ENCODE results near the gene ACTR10.

The ACTR10 gene

GRCh38 chr14:58215191-58215914, 15.4 kb downstream of the ACTR10 start:
- H3K27ac ChIP-seq (ENCODE audit: low read depth in 2 of 2, low read length in 2 of 2) = no peak overlapping the region
- H3K27me3 ChIP-seq (ENCODE audit: control insufficient read depth in 2 of 2, insufficient read depth in 2 of 2, low read length in 2 of 2) = no peaks in the 10 kb centered on the region
- no peaks in the 10 kb centered on the region for H3K4me1 ChIP-seq (ENCODE audit: control insufficient read depth in 2 of 2, insufficient read depth in 2 of 2, low read length in 2 of 2)
- H3K36me3 ChIP-seq (ENCODE audit: control insufficient read depth in 2 of 2, insufficient read depth in 2 of 2, low read length in 2 of 2) = peaks cover 19 to 49% of the 10 kb centered on the region in 2 donors
- H3K4me3 ChIP-seq (ENCODE audit: low read length in 2 of 2) = no peak overlapping the region
- no peaks in the 10 kb centered on the region for H3K9me3 ChIP-seq (ENCODE audit: control insufficient read depth in 2 of 2, low read length in 2 of 2)
- no peak overlapping the region for H3K9ac ChIP-seq (ENCODE audit: low read depth in 1 of 2, low read length in 2 of 2)

- Histone ChIP-seq H3K4me3 (ENCODE audit: low read length in 2 of 2) (no peak overlapping the region), H3K9ac (ENCODE audit: low read depth in 1 of 2, low read length in 2 of 2) (no peak overlapping the region), H3K36me3 (ENCODE audit: control insufficient read depth in 2 of 2, insufficient read depth in 2 of 2, low read length in 2 of 2) (peaks cover 18 to 46% of the 10 kb centered on the region in 2 donors), H3K27me3 (ENCODE audit: control insufficient read depth in 2 of 2, insufficient read depth in 2 of 2, low read length in 2 of 2) (no peaks in the 10 kb centered on the region), H3K4me1 (ENCODE audit: control insufficient read depth in 2 of 2, insufficient read depth in 2 of 2, low read length in 2 of 2) (no peaks in the 10 kb centered on the region), H3K9me3 (ENCODE audit: control insufficient read depth in 2 of 2, low read length in 2 of 2) (no peaks in the 10 kb centered on the region), H3K27ac (ENCODE audit: low read depth in 2 of 2, low read length in 2 of 2) (no peak overlapping the region)
Observed at GRCh38 chr14:58216544-58216943, 16.6 kb downstream of the ACTR10 start.

- H3K9ac ChIP-seq (ENCODE audit: low read depth in 1 of 2, low read length in 2 of 2) = no peak overlapping the region
- H3K4me3 ChIP-seq (ENCODE audit: low read length in 2 of 2) = no peak overlapping the region
- H3K36me3 ChIP-seq (ENCODE audit: control insufficient read depth in 2 of 2, insufficient read depth in 2 of 2, low read length in 2 of 2) = peaks cover 7 to 14% of the 10 kb centered on the region in 2 donors
- H3K27ac ChIP-seq (ENCODE audit: low read depth in 2 of 2, low read length in 2 of 2) = no peak overlapping the region
- no peaks in the 10 kb centered on the region for H3K4me1 ChIP-seq (ENCODE audit: control insufficient read depth in 2 of 2, insufficient read depth in 2 of 2, low read length in 2 of 2)
- H3K27me3 ChIP-seq (ENCODE audit: control insufficient read depth in 2 of 2, insufficient read depth in 2 of 2, low read length in 2 of 2) = no peaks in the 10 kb centered on the region
- H3K9me3 ChIP-seq (ENCODE audit: control insufficient read depth in 2 of 2, low read length in 2 of 2) = no peaks in the 10 kb centered on the region
Observed at GRCh38 chr14:58227096-58227819, 27.3 kb downstream of the ACTR10 start.

- no peaks in the 10 kb centered on the region for H3K9me3 ChIP-seq (ENCODE audit: control insufficient read depth in 2 of 2, low read length in 2 of 2)
- H3K36me3 ChIP-seq (ENCODE audit: control insufficient read depth in 2 of 2, insufficient read depth in 2 of 2, low read length in 2 of 2) = peaks cover 0 to under 1% of the 10 kb centered on the region in 2 donors
- no peaks in the 10 kb centered on the region for H3K27me3 ChIP-seq (ENCODE audit: control insufficient read depth in 2 of 2, insufficient read depth in 2 of 2, low read length in 2 of 2)
- peak overlapping the region; percentile 59 to 74 for H3K27ac ChIP-seq (ENCODE audit: low read depth in 2 of 2, low read length in 2 of 2)
- H3K4me1 ChIP-seq (ENCODE audit: control insufficient read depth in 2 of 2, insufficient read depth in 2 of 2, low read length in 2 of 2) = no peaks in the 10 kb centered on the region
- H3K4me3 ChIP-seq (ENCODE audit: low read length in 2 of 2) = peak overlapping the region; percentile 62 to 83
- H3K9ac ChIP-seq (ENCODE audit: low read depth in 1 of 2, low read length in 2 of 2) = peak overlapping the region; percentile 60 to 72
Observed at GRCh38 chr14:58238252-58239243, 38.6 kb downstream of the ACTR10 start.

GRCh38 chr14:58239244-58240195, 39.6 kb downstream of the ACTR10 start:
- no peaks in the 10 kb centered on the region for H3K27me3 ChIP-seq (ENCODE audit: control insufficient read depth in 2 of 2, insufficient read depth in 2 of 2, low read length in 2 of 2)
- H3K36me3 ChIP-seq (ENCODE audit: control insufficient read depth in 2 of 2, insufficient read depth in 2 of 2, low read length in 2 of 2) = no peaks in the 10 kb centered on the region
- peak overlapping the region; percentile 62 to 83 for H3K4me3 ChIP-seq (ENCODE audit: low read length in 2 of 2)
- H3K4me1 ChIP-seq (ENCODE audit: control insufficient read depth in 2 of 2, insufficient read depth in 2 of 2, low read length in 2 of 2) = peaks cover 0 to 5% of the 10 kb centered on the region in 2 donors
- H3K27ac ChIP-seq (ENCODE audit: low read depth in 2 of 2, low read length in 2 of 2) = peak overlapping the region; percentile 59 to 74
- peak overlapping the region; percentile 60 to 82 for H3K9ac ChIP-seq (ENCODE audit: low read depth in 1 of 2, low read length in 2 of 2)
- no peaks in the 10 kb centered on the region for H3K9me3 ChIP-seq (ENCODE audit: control insufficient read depth in 2 of 2, low read length in 2 of 2)

- Histone ChIP-seq H3K4me1 (ENCODE audit: control insufficient read depth in 2 of 2, insufficient read depth in 2 of 2, low read length in 2 of 2) (peaks cover 7 to 16% of the 10 kb centered on the region in 2 donors), H3K9me3 (ENCODE audit: control insufficient read depth in 2 of 2, low read length in 2 of 2) (no peaks in the 10 kb centered on the region), H3K27ac (ENCODE audit: low read depth in 2 of 2, low read length in 2 of 2) (peak overlapping the region; percentile 74 to 82), H3K27me3 (ENCODE audit: control insufficient read depth in 2 of 2, insufficient read depth in 2 of 2, low read length in 2 of 2) (no peaks in the 10 kb centered on the region), H3K36me3 (ENCODE audit: control insufficient read depth in 2 of 2, insufficient read depth in 2 of 2, low read length in 2 of 2) (peaks cover 3 to 5% of the 10 kb centered on the region in 2 donors), H3K4me3 (ENCODE audit: low read length in 2 of 2) (peak overlapping the region; percentile 98 to 99), H3K9ac (ENCODE audit: low read depth in 1 of 2, low read length in 2 of 2) (peak overlapping the region; percentile 73 to 74)
Observed at GRCh38 chr14:58243790-58244555, 44.0 kb downstream of the ACTR10 start.

GRCh38 chr14:58244556-58245387, 44.8 kb downstream of the ACTR10 start, which contains the start of gene PSMA3:
Gene PSMA3 (plus strand): TSS chr14:58244843. CDS start chr14:58244921, 78 bp downstream.
- Histone ChIP-seq H3K9me3 (ENCODE audit: control insufficient read depth in 2 of 2, low read length in 2 of 2) (no peaks in the 10 kb centered on the region), H3K9ac (ENCODE audit: low read depth in 1 of 2, low read length in 2 of 2) (peak within 1 kb of the TSS; percentile 95 to 98), H3K4me3 (ENCODE audit: low read length in 2 of 2) (peak within 1 kb of the TSS; percentile 98 to 99), H3K36me3 (ENCODE audit: control insufficient read depth in 2 of 2, insufficient read depth in 2 of 2, low read length in 2 of 2) (peaks cover 5 to 7% of the 10 kb centered on the region in 2 donors), H3K27me3 (ENCODE audit: control insufficient read depth in 2 of 2, insufficient read depth in 2 of 2, low read length in 2 of 2) (no peaks in the 10 kb centered on the region), H3K4me1 (ENCODE audit: control insufficient read depth in 2 of 2, insufficient read depth in 2 of 2, low read length in 2 of 2) (peaks cover 7 to 16% of the 10 kb centered on the region in 2 donors), H3K27ac (ENCODE audit: low read depth in 2 of 2, low read length in 2 of 2) (peak within 1 kb of the TSS; percentile 97 to 98)

GRCh38 chr14:58245562-58245961, 45.6 kb downstream of the ACTR10 start:
- Histone ChIP-seq H3K4me3 (ENCODE audit: low read length in 2 of 2) (peak overlapping the region; percentile 98 to 99), H3K27ac (ENCODE audit: low read depth in 2 of 2, low read length in 2 of 2) (peak overlapping the region; percentile 97 to 98), H3K36me3 (ENCODE audit: control insufficient read depth in 2 of 2, insufficient read depth in 2 of 2, low read length in 2 of 2) (peaks cover 7 to 13% of the 10 kb centered on the region in 2 donors), H3K9me3 (ENCODE audit: control insufficient read depth in 2 of 2, low read length in 2 of 2) (no peaks in the 10 kb centered on the region), H3K27me3 (ENCODE audit: control insufficient read depth in 2 of 2, insufficient read depth in 2 of 2, low read length in 2 of 2) (no peaks in the 10 kb centered on the region), H3K9ac (ENCODE audit: low read depth in 1 of 2, low read length in 2 of 2) (peak overlapping the region; percentile 95 to 98), H3K4me1 (ENCODE audit: control insufficient read depth in 2 of 2, insufficient read depth in 2 of 2, low read length in 2 of 2) (peaks cover 7 to 16% of the 10 kb centered on the region in 2 donors)
